NCI-H2029 treated with DMSO at 0.1 percent for 48 hours (cell line): ENCODE results near the gene AK9.
"Not testable (repeated sequence)": the region's sequence is repeated elsewhere in the genome, so short reads cannot be mapped to it uniquely, and the experiment has no call there.

Source experiments
- DNase-seq: peaks from one replicate; lab custom pipeline; 2025; lab: John Stamatoyannopoulos, UW

AK9 gene

DNA sequence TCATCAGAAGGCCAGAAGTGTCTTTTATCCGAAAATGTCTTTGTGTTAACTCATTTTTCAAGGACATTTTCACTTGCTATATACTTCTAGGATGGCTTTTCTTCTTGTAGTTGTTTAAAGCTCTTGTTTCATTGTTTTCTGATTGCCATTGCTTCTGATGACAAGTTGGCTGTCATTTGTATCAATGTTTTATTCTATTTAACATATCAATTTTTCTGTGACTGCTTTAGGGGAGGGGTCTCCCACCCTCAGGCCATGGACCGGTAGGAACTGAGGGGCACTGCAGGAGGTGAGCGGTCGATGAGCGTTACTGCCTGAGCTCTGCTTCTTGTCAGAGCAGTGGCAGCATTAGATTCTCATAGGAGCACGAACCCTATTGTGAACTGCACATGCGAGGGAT is 65.8 kb downstream of the AK9 start:
- DNase-seq, result no peak

GRCh38 chr6:109623288-109623687 is 67.7 kb downstream of the AK9 start:
- DNase-seq, result no peak

- DNase-seq, result peak; percentile 44
Measured at GRCh38 chr6:109612268-109612667, 78.7 kb downstream of the AK9 start.

DNA sequence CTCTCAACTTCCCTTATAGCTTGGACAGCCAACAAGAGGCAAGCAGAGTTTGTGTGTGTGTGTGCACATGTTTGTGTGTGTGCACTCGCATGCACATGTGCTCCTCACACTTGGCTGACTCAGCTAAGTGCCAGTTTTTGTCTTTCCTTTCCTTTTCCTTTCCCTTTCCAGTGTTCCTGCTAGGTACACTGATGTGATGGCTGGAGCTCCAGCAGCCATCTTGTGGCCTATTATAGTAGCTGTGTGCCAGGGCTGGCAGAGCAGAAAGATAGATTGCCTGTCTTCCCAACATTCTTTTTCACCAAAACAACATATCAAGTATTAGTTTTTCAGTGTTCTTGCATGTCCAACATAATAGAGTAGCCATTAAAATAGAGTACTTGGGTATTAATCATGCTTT is 79.5 kb downstream of the AK9 start:
- DNase-seq, result no peak

DNA sequence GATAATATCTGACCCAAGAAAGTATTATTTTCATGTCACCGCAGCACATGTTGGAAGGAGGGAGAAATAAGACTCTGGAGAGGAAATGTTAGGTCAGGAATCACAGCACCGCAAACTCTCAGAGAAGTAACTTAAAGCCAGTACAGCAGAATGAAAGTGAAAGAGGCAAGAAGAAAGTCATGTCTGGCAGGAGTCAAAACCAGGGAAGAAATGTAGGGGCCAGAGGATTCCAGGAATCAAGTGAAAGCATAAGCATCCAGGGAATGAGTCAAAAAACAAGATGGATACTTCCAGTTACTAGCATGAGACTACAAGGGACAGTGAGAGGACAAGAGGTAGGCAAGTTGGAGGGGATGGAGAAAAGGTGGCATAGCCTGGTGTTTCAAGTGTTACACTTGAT is 80.4 kb downstream of the AK9 start:
- peak; percentile 34 for DNase-seq

DNA sequence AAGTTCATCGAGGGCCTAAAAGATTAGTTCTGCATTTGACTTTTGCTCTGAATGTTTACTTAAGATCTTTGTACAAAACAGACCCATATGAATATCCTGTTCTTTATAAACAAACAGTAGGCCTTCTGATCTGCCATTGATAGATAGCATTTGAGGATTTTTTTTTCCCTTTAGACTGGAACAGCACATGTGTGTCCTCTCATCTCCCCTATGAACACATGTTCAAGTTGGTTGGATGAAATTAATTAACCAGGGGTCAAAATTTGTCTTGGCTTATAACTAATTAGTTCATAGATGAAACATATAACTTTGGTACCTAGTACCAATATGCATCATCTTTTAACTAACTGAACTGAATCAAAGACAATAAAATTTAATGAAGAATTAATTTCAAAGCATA is 81.3 kb downstream of the AK9 start:
- DNase-seq, result no peak

- DNase-seq, result no peak
Measured at GRCh38 chr6:109606359-109606758, 84.6 kb downstream of the AK9 start.

DNA sequence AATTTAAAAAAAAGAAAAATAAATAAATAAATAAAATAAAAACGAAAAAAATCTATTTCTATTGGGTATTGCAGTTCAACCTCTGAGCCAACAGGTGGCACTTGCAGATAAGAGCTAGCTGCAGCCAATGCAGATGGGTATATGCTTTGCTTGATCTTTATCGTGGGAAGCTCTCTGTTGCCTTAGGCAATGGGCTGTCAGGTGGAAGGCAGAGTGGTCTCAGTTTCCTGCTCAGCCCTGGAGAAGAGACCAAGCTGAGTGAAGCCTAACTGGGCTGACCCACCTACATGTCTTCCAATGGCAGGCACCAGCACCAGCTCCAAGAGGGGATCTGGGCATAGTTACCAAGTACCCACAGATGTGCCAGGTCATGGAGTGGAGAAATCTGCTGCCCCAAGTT is 95.0 kb downstream of the AK9 start:
- DNase-seq, result peak; percentile 15

GRCh38 chr6:109580519-109580918 is 110.5 kb downstream of the AK9 start:
- no peak for DNase-seq

- no peak for DNase-seq
Measured at GRCh38 chr6:109579361-109579760, 111.6 kb downstream of the AK9 start.

DNA sequence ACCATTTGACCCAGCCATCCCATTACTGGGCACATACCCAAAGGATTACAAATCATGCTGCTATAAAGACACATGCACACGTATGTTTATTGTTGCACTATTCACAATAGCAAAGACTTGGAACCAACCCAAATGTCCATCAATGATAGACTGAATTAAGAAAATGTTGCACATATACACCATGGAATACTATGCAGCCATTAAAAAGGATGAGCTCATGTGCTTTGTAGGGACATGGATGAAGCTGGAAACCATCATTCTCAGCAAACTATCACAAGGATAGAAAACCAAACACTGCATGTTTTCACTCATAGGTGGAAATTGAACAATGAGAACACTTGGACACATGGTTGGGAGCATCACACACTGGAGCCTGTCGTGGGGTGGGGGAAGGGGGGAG is 121.1 kb downstream of the AK9 start:
- not testable (repeated sequence) for DNase-seq

GRCh38 chr6:109561844-109562243 is 129.2 kb downstream of the AK9 start:
- no peak for DNase-seq

DNA sequence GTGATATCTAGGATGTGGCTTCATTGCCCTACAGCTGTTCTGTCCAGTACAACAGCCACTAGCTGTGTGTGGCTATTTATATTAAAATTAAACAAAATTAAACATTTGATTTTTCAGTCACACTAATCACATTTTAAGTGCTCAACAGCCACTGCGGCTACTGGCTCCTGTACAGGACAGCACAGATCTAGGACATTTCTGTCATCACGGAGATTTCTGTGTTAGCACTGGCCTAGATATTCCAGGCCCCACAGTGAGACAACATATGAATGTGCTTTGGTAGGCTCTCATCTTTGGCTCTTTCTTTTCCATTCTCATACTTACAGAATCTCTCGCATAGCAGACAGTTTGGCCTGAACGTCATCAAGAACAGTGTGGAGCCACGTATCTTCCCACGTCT is 159.6 kb downstream of the AK9 start:
- no peak for DNase-seq

GRCh38 chr6:109527989-109528388 is 163.0 kb downstream of the AK9 start:
- no peak for DNase-seq

GRCh38 chr6:109526905-109527628 is 163.9 kb downstream of the AK9 start:
- peak; percentile 48 for DNase-seq

DNA sequence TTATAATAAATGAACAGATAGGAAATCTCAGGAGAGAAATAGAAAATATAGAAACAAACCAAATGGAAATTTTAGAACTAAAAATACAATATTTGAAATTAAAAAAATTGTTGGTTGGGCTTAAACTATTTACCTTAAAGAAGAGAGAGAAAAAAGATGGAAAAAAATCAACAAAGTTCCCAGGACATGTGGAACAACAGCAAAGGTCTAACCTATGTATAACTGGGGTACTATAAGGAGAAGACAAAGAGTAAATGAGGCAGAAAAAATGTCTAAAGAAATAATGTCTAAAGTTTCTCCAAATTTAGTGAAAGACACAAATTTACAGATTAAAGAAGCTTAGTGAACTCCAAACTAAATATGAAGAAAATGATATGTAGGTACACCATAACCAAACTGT is 166.9 kb downstream of the AK9 start:
- no peak for DNase-seq

GRCh38 chr6:109523478-109523877 is 167.5 kb downstream of the AK9 start:
- DNase-seq, result no peak

DNA sequence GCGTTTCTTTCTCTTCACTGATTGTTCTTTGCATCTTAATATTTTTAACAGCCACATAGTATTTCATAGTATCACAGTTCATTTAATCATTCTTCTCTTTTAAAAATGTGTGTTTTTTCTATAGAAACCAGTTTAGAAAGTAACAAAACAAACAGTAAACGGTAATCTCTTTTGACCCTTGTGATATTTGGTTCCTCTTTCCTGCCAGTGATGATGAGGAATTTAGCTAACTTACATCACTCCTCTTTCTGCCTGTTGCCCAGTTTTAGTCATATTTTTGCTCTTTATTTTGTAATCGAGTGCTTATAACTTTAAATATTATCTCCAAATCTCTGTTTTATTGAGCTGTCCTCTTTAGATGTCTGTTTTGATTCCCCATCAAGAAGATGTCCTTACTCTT is 169.9 kb downstream of the AK9 start:
- DNase-seq, result no peak

DNA sequence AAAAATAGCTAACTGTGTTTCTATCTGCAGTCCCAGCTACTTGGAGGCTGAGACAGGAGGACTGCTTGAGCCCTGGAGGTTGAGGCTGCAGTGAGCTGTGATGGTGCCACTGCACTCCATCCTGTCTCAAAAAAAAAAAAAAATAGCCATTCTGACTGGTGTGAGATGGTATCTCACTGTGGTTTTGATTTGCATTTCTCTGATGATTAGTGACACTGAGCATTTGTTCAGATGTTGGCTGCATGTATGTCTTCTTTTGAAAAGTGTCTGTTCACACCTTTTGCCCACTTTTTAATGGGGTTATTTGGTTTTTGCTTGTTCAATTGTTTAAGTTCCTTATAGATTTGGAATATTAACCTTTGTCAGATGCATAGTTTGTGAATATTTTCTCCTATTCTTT is 171.4 kb downstream of the AK9 start:
- DNase-seq, result not testable (repeated sequence)

DNA sequence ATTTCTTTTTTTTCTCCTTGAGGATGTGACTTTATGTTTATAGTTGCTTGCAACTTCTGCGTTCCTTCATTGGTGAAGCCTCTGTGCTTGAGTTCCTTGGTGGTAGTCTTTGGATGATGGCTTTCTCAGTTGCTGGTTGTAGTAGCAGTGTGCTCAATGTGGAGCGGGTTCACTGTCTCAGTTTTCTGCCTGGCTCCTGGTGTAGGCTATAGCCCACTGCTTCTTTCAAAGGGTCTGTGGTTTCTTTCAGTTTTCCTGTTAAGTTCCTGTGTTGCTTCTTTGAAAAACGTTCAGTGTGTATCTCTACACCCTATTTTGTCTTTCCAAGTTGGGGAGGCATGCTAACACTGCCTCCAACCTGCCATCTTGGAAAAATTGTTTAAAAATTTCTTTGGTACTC is 174.1 kb downstream of the AK9 start:
- no peak for DNase-seq

DNA sequence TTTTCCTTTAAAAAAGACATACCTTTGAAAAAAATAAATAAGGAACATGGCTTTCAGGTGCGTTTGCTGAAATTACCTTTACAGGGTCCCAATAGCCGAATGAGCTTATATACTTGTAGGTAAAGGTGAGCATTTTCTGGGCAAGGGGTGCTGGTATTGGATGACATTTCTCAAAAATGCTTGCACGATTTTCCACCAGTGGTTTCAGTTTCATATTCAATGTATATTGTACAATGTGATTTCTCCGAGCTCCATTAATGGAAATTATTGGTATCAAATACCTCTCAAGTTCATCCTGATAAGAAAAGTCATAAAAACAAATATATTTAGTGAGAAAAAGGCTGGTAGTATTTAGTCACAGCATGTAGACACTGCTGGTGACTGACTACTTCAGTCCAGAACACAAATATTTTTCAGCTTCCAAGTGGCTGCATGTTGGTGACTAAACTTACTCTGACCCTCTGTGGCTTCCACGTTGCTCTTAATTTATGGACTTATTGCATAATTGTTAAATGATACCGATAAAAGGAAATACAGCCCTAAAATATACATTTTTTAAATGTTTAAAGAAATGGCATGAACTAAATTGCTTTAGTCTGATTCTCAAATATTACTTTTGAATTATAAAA is 175.1 kb downstream of the AK9 start:
- DNase-seq, result no peak

GRCh38 chr6:109514946-109515345 is 176.1 kb downstream of the AK9 start:
- DNase-seq, result no peak

- DNase-seq, result no peak
Measured at GRCh38 chr6:109513571-109514071, 177.4 kb downstream of the AK9 start.
